AG04450 (cell line): ENCODE measurements around the gene DAW1. TPM values are rescaled to one million over a fixed set of nuclear protein-coding genes. Genes with fewer than 3 reads are reported as not detected.
"Not testable (repeated sequence)": the region's sequence is repeated elsewhere in the genome, so short reads cannot be mapped to it uniquely, and the experiment has no call there.

ENCODE experiments used
- CTCF ChIA-PET: fragments of 300-600, 350-600 bp; formaldehyde crosslinking; extraction: SDS; loops from one replicate; lab custom pipeline; 2022; ENCODE audit warnings: antibody characterized with exemption, inconsistent platforms; lab: Charles Lee
- POLR2A ChIA-PET: fragments of 350-600 bp; formaldehyde crosslinking; extraction: SDS; loops from one replicate; lab custom pipeline; 2021; ENCODE audit warnings: antibody characterized with exemption, inconsistent platforms; lab: Yijun Ruan, JAX
- DNase-seq: peaks from one replicate; pipeline ENCODE4 v3.0.0-alpha.2; 2011; ENCODE audit warnings: low read depth, low spot score
- H3K27ac ChIP-seq: one replicate; pipeline ENCODE4 v1.5.1; 2012; ENCODE audit warnings: low read depth, low read length, control low read depth
- H3K27me3 ChIP-seq: one replicate; pipeline ENCODE4 v1.6.0; 2012; ENCODE audit warnings: low read length; ENCODE audit not compliant: control insufficient read depth, insufficient read depth
- H3K4me3 ChIP-seq: 2 replicates; pipeline ENCODE4 v1.5.1; 2011; ENCODE audit warnings: mild to moderate bottlenecking, low read depth, low read length, control low read depth
- H3K9me3 ChIP-seq: 2 replicates; pipeline ENCODE4 v1.5.1; 2012; ENCODE audit warnings: low read length; ENCODE audit not compliant: control insufficient read depth, insufficient read depth
- polyA plus RNA-seq: library from polyadenylated mRNA; depleted of rRNA; stranded (reverse); fragments of >200 nt; gene quantifications from 2 replicates; pipeline ENCODE4 v1.2.3, GENCODE V29; 2011
- TF ChIP-seq, protein P1 (sequence below): IDR thresholded peaks from 2 replicates; pipeline ENCODE4 v1.5.1; 2011; ENCODE audit warnings: low read depth, low read length, control low read depth, inconsistent platforms

DAW1 gene
- polyA plus RNA-seq, 1 experiment, result 0.25 TPM

DNA sequence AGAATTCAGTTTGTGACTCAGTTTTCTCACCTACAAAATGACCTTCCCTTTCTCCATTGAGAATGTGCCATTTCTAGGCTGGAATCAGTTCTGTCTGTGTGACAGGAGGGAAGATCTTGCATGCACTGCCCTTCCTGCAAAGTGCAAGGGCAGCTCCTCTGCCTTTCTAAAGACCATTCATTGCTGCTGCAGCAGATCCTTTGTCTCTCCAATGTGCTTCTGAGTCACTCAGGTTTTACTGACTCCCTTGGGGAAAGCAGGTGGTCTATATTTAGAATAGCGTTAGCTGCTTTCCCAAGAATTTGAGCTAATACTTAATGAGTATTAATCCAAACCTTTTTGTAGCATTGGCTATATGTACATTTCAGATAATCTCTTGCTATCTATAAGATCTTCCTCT is 62.5 kb downstream of the DAW1 start:
- TF ChIP-seq, protein P1, sequence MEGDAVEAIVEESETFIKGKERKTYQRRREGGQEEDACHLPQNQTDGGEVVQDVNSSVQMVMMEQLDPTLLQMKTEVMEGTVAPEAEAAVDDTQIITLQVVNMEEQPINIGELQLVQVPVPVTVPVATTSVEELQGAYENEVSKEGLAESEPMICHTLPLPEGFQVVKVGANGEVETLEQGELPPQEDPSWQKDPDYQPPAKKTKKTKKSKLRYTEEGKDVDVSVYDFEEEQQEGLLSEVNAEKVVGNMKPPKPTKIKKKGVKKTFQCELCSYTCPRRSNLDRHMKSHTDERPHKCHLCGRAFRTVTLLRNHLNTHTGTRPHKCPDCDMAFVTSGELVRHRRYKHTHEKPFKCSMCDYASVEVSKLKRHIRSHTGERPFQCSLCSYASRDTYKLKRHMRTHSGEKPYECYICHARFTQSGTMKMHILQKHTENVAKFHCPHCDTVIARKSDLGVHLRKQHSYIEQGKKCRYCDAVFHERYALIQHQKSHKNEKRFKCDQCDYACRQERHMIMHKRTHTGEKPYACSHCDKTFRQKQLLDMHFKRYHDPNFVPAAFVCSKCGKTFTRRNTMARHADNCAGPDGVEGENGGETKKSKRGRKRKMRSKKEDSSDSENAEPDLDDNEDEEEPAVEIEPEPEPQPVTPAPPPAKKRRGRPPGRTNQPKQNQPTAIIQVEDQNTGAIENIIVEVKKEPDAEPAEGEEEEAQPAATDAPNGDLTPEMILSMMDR, result no peak
- ChIA-PET CTCF (no interaction called here), POLR2A (no interaction called here)
- H3K9me3 ChIP-seq, result no peaks in the 10 kb centered on the region
- no peak overlapping the region for H3K4me3 ChIP-seq
- H3K27ac ChIP-seq, result no peak overlapping the region
- no peaks in the 10 kb centered on the region for H3K27me3 ChIP-seq
- DNase-seq, result no peak

DNA sequence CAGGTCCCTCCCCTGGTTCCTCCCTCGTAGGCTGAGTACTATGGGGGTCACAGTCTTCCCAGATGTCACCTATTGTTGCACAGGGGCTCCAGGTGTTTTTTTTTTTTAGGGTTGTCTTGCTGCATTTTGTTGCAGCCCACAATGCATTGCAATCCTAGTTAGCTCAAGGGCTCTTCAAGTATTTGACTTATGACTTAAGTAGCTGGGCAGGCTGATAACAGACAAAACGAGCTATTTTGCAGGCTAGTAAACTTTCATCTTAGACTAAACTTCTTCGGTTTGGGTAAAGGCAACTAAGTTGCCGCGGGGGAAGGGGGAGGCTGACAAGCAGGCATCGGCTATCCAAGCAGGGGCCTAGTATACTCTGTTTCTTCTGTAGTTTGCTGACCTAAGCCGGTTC is 64.8 kb downstream of the DAW1 start:
- H3K9me3 ChIP-seq, H3K27me3 ChIP-seq, DNase-seq, POLR2A ChIA-PET, H3K4me3 ChIP-seq, CTCF ChIA-PET, H3K27ac ChIP-seq: not testable (repeated sequence)

DNA sequence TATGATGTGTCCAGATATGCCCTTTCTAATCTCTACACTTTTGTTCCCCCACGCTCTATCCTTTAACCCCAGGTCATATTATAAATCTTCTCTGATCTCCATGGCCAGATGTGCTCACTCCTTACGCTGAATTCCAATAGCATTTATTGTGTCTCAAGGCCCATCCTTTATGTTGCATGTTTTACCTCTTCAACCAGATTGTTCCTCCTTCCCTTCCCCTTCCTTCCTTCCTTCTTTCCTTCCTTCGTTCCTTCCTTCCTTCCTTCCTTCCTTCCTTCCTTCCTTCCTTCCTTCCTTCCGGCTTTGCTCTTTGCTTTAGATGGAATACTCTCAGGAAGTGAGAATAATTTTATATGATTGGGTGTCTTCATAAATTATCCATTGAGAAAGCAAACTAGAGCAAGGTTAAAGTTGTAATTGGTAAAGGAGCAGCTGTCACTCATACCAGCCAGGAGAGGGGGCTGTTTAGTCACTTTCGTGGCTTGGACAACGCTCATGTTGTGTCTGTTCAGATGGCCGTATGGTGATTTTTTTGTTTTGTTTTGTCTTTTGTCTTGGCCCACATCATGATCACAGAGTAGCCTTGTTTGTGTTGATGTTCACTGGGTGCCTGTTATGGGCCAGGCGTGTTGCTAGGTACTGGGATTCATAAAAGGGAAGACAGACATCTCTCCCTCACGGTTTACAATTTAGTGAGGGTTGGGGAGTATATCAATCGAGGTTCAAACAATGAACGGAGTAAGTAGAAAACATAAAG is 68.0 kb downstream of the DAW1 start:
- TF ChIP-seq, protein P1, result peak; percentile 49
- ChIA-PET POLR2A (no interaction called here), CTCF (interaction anchor here (0.8 kb wide), 1 partner anchor 806 kb away, joined by 3 read pairs; no protein-coding TSS in a partner anchor)
- no peaks in the 10 kb centered on the region for H3K27me3 ChIP-seq
- no peaks in the 10 kb centered on the region for H3K9me3 ChIP-seq
- no peak overlapping the region for H3K27ac ChIP-seq
- no peak for DNase-seq
- H3K4me3 ChIP-seq, result no peak overlapping the region

DNA sequence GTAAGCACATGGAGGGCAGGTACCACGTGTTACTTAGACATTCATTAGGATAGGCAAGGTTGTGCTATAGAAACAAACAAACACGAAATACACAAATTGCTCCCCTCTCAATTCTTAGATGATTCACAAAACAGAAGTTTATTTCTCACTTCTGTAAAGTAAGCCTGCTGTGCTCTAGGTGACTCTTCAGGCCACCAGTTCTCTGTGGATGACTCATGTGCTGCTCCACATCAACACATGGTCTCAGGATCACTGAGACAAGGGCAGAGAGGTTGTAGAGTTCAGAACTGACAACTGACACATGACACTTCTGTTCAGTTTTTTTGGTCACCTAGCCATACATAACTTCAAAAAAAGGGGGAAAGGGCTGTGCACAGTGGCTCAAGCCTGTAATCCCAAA is 70.6 kb downstream of the DAW1 start:
- TF ChIP-seq, protein P1, result no peak
- DNase-seq, result no peak
- Histone ChIP-seq H3K9me3 (no peaks in the 10 kb centered on the region), H3K27ac (no peak overlapping the region), H3K27me3 (no peaks in the 10 kb centered on the region), H3K4me3 (no peak overlapping the region)
- CTCF ChIA-PET, result no interaction called here
- POLR2A ChIA-PET, result no interaction called here

DNA sequence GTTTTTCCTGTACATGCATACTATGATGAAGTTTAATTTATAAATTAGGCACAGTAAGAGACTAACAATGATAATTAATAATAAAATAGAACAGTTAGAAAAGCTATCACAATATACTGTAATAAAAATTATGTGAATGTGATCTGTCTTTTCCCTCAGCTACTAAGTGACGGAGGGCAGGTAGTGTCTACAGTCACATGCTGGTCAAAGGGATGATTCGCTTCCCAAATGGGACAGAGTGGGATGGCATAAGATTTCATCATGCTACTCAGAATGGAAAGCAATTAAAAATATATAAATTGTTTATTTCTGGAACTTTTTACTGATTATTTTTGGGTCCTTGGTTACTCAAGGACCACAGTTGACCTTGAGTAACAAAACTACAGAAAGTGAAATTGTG is 71.5 kb downstream of the DAW1 start:
- Histone ChIP-seq H3K27me3 (no peaks in the 10 kb centered on the region), H3K27ac (no peak overlapping the region), H3K4me3 (no peak overlapping the region), H3K9me3 (no peaks in the 10 kb centered on the region)
- POLR2A ChIA-PET, result no interaction called here
- DNase-seq, result no peak
- CTCF ChIA-PET, result no interaction called here
- TF ChIP-seq, protein P1, result no peak
